ENCODE data around the gene CCKAR.

GRCh38 chr4:26463386-26463785 is 26.9 kb downstream of the CCKAR start:
- TF ChIP-seq CTCF (IDR thresholded peaks at IDR 0.05 in 4 of 5, conservative IDR thresholded peaks at IDR 0.05 in 1 of 5) = no peak
- TF ChIP-seq POLR2A (IDR thresholded peaks at IDR 0.05) = no peak
